PFSK-1 (cell line): ENCODE data around the gene CLDND2.

Source experiments
- FOXP2 ChIP-seq: optimal IDR thresholded peaks from 2 replicates; pipeline ENCODE3; 2011; ENCODE audit warnings: borderline replicate concordance, control low read depth, inconsistent platforms; ENCODE audit not compliant: insufficient read depth; ENCODE audit errors: extremely low read length, extremely low read depth
- POLR2AphosphoS5 ChIP-seq: IDR thresholded peaks from 2 replicates; pipeline ENCODE4 v1.6.1; 2012; ENCODE audit warnings: low read depth, mild to moderate bottlenecking, control low read depth, low read length, moderate library complexity
- REST ChIP-seq, 2 experiments: IDR thresholded peaks; 2 replicates each; pipeline versions ENCODE4 v1.6.1 to v1.8.0; 2011 to 2012; ENCODE audit warnings: low read depth in 2 of 2, low read length in 2 of 2, control low read depth in 1 of 2, inconsistent platforms in 1 of 2, mild to moderate bottlenecking in 1 of 2, moderate library complexity in 1 of 2; ENCODE audit not compliant: insufficient read depth in 1 of 2
- SIN3A ChIP-seq: IDR thresholded peaks from 2 replicates; pipeline ENCODE4 v1.6.1; 2012; ENCODE audit warnings: mild to moderate bottlenecking, low read length, moderate library complexity, borderline replicate concordance; ENCODE audit not compliant: insufficient read depth
- TAF1 ChIP-seq: IDR thresholded peaks from 2 replicates; pipeline ENCODE4 v1.6.1; 2012; ENCODE audit warnings: low read length, control low read depth, borderline replicate concordance; ENCODE audit not compliant: insufficient read depth

Gene CLDND2

GRCh38 chr19:51398096-51398704 is 29.4 kb upstream of the CLDND2 start:
- no peak for TF ChIP-seq TAF1
- no peak for TF ChIP-seq SIN3A
- no peak for TF ChIP-seq REST (IDR thresholded peaks at IDR 0.05; ENCODE audit: insufficient read depth in 1 of 2, low read depth in 2 of 2, low read length in 2 of 2)
- no peak for TF ChIP-seq POLR2AphosphoS5
- TF ChIP-seq FOXP2, result no peak

GRCh38 chr19:51396175-51396574 is 27.4 kb upstream of the CLDND2 start:
- TF ChIP-seq REST (IDR thresholded peaks at IDR 0.05; ENCODE audit: insufficient read depth in 1 of 2, low read depth in 2 of 2, low read length in 2 of 2) (no peak), FOXP2 (no peak), POLR2AphosphoS5 (no peak), TAF1 (no peak), SIN3A (no peak)

- no peak for TF ChIP-seq SIN3A
- peak; percentile 74; the same call in 1 of the 2 replicates for TF ChIP-seq POLR2AphosphoS5
These were observed 25.4 kb upstream of the CLDND2 start for GRCh38 chr19:51394050-51394836.

GRCh38 chr19:51392701-51393100 is 23.9 kb upstream of the CLDND2 start:
- no peak for TF ChIP-seq REST (IDR thresholded peaks at IDR 0.05; ENCODE audit: insufficient read depth in 1 of 2, low read depth in 2 of 2, low read length in 2 of 2)
- TF ChIP-seq POLR2AphosphoS5, result no peak
- no peak for TF ChIP-seq FOXP2
- no peak for TF ChIP-seq SIN3A
- no peak for TF ChIP-seq TAF1

GRCh38 chr19:51391073-51391611 is 22.3 kb upstream of the CLDND2 start:
- no peak for TF ChIP-seq SIN3A

- TF ChIP-seq REST (IDR thresholded peaks at IDR 0.05; ENCODE audit: insufficient read depth in 1 of 2, low read depth in 2 of 2, low read length in 2 of 2) (no peak), SIN3A (no peak), FOXP2 (no peak), TAF1 (no peak), POLR2AphosphoS5 (no peak)
These were observed 20.3 kb upstream of the CLDND2 start for GRCh38 chr19:51389143-51389542.
